ENCODE results near the gene MBD5.

DNA sequence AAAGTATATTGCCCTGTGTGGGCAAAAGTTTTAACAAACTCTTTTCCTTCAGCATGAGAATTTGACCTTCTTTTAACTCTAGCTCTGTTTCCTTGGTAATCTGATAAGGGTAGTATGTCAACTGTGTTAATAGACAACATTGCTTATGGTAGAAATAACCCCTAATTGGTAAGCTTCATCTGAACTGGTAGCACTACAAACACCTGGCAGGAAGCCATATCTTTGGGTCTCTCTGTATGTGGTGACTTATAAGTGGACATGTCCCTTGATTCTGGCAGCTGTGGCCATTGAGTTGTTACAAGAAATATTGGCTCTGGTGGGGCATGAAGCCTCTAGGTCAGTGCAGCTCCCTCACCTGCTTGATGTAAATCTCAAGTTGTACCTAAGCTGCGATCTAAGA is 46.9 kb downstream of the MBD5 start:
- TF ChIP-seq, protein P1, sequence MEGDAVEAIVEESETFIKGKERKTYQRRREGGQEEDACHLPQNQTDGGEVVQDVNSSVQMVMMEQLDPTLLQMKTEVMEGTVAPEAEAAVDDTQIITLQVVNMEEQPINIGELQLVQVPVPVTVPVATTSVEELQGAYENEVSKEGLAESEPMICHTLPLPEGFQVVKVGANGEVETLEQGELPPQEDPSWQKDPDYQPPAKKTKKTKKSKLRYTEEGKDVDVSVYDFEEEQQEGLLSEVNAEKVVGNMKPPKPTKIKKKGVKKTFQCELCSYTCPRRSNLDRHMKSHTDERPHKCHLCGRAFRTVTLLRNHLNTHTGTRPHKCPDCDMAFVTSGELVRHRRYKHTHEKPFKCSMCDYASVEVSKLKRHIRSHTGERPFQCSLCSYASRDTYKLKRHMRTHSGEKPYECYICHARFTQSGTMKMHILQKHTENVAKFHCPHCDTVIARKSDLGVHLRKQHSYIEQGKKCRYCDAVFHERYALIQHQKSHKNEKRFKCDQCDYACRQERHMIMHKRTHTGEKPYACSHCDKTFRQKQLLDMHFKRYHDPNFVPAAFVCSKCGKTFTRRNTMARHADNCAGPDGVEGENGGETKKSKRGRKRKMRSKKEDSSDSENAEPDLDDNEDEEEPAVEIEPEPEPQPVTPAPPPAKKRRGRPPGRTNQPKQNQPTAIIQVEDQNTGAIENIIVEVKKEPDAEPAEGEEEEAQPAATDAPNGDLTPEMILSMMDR (IDR thresholded peaks at IDR 0.05), result no peak
- no peak for TF ChIP-seq POLR2A (IDR thresholded peaks at IDR 0.05)
